ENCODE results near the gene KCNIP2. TPM values are rescaled to one million over a fixed set of nuclear protein-coding genes. Genes with fewer than 3 reads are reported as not detected.

Gene KCNIP2
- total and polyA plus RNA-seq, 2 of the 4 experiments (the other 2 are of a cell fraction): under 0.01 to 0.87 TPM

DNA sequence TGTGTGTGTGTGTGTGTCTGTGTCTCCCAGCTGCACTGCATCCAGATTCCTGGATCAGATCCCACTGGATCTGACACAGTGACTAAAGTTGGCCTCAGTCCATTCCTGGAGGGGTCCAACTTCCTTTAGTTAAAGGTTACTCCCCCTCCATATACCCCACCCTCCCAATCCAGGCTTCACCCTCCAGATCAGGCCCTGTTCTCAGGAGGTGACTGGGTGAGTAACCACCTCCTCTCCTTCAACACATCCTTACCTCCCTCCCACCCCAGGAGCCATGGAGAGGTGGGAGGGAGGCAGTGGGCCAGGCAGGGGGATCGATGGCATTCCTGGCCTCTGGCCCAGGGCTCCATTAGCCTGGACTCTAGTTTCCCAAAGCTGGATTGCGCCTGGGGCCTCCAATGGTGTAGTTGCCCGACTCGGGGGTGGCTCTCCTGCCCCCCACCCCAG is 11.3 kb downstream of the KCNIP2 start:
- H3K79me1 ChIP-seq (ENCODE audit: low read depth in 1 of 2, low read length in 2 of 2): peaks cover 0 to 19% of the 10 kb centered on the region in 2 experiments; a peak in 2 of 4 replicates
- H2AK9ac ChIP-seq (replicated peaks; ENCODE audit: low read depth, low read length, poor library complexity): no peak overlapping the region
- no peaks in the 10 kb centered on the region for H3K9me3 ChIP-seq (ENCODE audit: control insufficient read depth, insufficient read depth, low read length)
- no peak overlapping the region for H2BK15ac ChIP-seq (ENCODE audit: low read depth, low read length)
- no peak overlapping the region for H3K14ac ChIP-seq (replicated peaks; ENCODE audit: low read depth, low read length)
- no peak for TF ChIP-seq RFX5 (IDR thresholded peaks at IDR 0.05; ENCODE audit: low read depth, low read length)
- TF ChIP-seq, protein P1, sequence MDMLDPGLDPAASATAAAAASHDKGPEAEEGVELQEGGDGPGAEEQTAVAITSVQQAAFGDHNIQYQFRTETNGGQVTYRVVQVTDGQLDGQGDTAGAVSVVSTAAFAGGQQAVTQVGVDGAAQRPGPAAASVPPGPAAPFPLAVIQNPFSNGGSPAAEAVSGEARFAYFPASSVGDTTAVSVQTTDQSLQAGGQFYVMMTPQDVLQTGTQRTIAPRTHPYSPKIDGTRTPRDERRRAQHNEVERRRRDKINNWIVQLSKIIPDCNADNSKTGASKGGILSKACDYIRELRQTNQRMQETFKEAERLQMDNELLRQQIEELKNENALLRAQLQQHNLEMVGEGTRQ (IDR thresholded peaks at IDR 0.05; ENCODE audit: low read depth, low read length): no peak
- H3K27me3 ChIP-seq (ENCODE audit: control insufficient read depth, insufficient read depth, low read length): no peaks in the 10 kb centered on the region
- no peak overlapping the region for H2BK120ac ChIP-seq (ENCODE audit: low read depth, low read length)
- intact Hi-C loops (cut with micrococcal nuclease) (no loop called here), in situ Hi-C loops (cut with MboI; ENCODE audit: low sequenced_read_pairs) (no loop called here), dilution Hi-C loops (cut with HindIII; ENCODE audit: low sequenced_read_pairs, unreplicated experiment) (no loop called here)
- H3K23ac ChIP-seq (ENCODE audit: low read depth, low read length): no peak overlapping the region
- H2BK20ac ChIP-seq (ENCODE audit: low read depth, low read length): no peak overlapping the region
- H3K4me1 ChIP-seq (ENCODE audit: control insufficient read depth, insufficient read depth, low read length): peaks cover 6% of the 10 kb centered on the region
- BruUV-seq (replicated peaks): no TSS peak
- no peak overlapping the region for H3K27ac ChIP-seq (ENCODE audit: insufficient read depth, low read length)
- no peak overlapping the region for H3K56ac ChIP-seq (ENCODE audit: extremely low read depth, insufficient read depth, low read length)
- no CpG with 5 or more reads among the region's 4 CpGs for WGBS, 2 experiments (ENCODE audit: extremely low coverage in 2 of 2, insufficient read length in 1 of 2)
- POLR2A ChIA-PET (ENCODE audit: unreplicated experiment): no interaction called here
- H2BK5ac ChIP-seq (ENCODE audit: low read depth, low read length, poor library complexity, severe bottlenecking): no peak overlapping the region
- no peak overlapping the region for H2AK5ac ChIP-seq (ENCODE audit: low read depth, low read length)
- DNase-seq (no peak), ATAC-seq (ENCODE audit: low read depth) (no peak)
- H3K36me3 ChIP-seq (ENCODE audit: control insufficient read depth, insufficient read depth, low read length): no peaks in the 10 kb centered on the region; the same call in 1 of the 2 replicates
- no peak overlapping the region for H3K4me3 ChIP-seq (ENCODE audit: insufficient read depth, low read depth, low read length)
- no peak overlapping the region for H3K4me2 ChIP-seq (ENCODE audit: low read depth, low read length)
- no peak overlapping the region for H4K8ac ChIP-seq (ENCODE audit: low read depth in 2 of 2, low read length in 2 of 2)
- H4K5ac ChIP-seq (ENCODE audit: low read depth, low read length): no peak overlapping the region
- no peak overlapping the region for H2AFZ ChIP-seq (replicated peaks; ENCODE audit: low read length, poor library complexity)
- H3K4ac ChIP-seq (ENCODE audit: low read depth, low read length): no peak overlapping the region
- H3K9me1 ChIP-seq (ENCODE audit: insufficient read depth, low read length): peaks cover 26% of the 10 kb centered on the region
- CTCF ChIA-PET: interaction anchor here (0.8 kb wide), 1 partner anchor 13 kb away, joined by 3 read pairs; no protein-coding TSS in a partner anchor
- no peak overlapping the region for H3K18ac ChIP-seq (ENCODE audit: low read depth, low read length)
- no peak overlapping the region for H4K91ac ChIP-seq (ENCODE audit: insufficient read depth, low read depth, low read length)
- H4K20me1 ChIP-seq (ENCODE audit: insufficient read depth, low read length): peaks cover 8% of the 10 kb centered on the region
- no peak overlapping the region for H3K9ac ChIP-seq (ENCODE audit: low read depth, low read length)

All from IMR-90 (cell line).